TTC549 (cell line): Measurements from ENCODE around the gene C2orf76.
"Not testable (repeated sequence)": the region's sequence is repeated elsewhere in the genome, so short reads cannot be mapped to it uniquely, and the experiment has no call there.

ENCODE experiments used
- FAIRE-seq: peaks from 2 replicates; lab custom pipeline; 2012; peaks lifted over from hg19 to GRCh38; lab: Jason Lieb, UNC

The C2orf76 gene

DNA sequence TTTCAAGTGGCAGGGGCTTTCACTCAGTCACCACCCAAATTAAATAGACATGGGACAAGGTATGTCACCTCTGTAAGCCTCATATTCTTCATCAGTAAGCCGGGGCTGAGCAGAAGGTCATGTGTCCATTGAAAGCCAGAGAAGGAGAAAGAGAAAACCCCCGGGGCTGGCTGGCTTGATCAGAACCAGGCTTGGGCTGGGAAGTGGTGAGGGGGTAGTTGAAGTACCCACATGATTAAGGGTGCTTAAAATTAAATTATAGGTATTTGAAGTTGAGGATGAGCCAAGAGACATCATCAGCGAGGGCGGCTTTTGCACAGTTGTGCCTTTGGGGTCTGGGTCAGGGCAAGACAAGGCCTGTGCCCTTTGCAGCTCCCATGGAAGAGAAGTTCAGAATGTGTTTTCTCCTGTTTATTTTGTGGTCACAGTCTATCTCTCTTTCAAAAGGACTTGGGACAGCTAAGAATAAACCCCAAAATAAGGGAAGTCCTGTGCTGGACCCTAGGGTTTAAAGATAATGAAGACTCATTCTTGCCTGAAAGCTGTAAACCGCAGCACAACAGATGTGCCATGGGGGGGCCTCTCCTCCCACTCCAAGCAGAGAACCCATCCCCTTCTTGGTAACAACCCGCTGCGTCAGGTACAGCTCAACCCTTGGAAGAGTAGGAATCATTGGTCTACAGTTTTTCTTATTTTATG is 10.8 kb upstream of the C2orf76 start:
- FAIRE-seq, result no peak

DNA sequence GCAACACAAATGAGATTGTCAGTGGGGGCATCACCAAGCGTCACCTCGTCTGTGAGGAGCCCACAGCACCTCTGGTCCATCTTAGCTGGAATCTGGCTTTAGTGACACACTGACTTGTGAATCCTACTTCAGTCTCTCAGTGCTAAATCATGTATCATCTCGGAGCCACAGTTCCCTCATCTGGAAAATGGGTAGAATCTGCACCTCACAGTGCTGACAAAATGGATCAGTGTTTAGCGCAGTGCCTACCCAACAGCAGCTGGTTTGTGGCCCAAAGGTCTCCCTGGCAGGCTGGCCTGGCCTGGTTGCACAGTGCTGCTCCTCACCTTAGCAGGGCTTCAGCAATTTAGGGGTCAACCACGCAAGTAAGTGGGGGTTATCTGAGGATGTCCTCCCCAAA is 10.2 kb upstream of the C2orf76 start:
- no peak for FAIRE-seq

DNA sequence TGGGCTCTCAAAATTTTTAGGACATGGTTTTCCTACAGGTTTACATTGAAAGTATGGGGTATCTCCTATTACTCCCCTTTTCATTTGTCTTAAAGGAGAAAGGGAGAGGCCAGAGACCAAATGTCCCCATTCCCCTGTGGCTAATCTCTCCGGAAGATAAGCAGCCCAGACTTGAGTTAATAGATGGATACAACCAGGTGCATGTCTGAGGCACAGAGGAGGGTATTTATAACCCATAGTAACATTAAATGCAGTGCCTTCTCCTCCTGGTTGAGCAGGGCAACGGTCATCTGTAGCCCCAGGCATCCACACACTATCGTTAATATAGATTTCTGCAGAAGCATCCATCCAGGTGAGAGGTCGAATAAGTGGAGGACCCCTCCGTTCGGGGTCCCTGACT is 9.8 kb upstream of the C2orf76 start:
- FAIRE-seq, result not testable (repeated sequence)

DNA sequence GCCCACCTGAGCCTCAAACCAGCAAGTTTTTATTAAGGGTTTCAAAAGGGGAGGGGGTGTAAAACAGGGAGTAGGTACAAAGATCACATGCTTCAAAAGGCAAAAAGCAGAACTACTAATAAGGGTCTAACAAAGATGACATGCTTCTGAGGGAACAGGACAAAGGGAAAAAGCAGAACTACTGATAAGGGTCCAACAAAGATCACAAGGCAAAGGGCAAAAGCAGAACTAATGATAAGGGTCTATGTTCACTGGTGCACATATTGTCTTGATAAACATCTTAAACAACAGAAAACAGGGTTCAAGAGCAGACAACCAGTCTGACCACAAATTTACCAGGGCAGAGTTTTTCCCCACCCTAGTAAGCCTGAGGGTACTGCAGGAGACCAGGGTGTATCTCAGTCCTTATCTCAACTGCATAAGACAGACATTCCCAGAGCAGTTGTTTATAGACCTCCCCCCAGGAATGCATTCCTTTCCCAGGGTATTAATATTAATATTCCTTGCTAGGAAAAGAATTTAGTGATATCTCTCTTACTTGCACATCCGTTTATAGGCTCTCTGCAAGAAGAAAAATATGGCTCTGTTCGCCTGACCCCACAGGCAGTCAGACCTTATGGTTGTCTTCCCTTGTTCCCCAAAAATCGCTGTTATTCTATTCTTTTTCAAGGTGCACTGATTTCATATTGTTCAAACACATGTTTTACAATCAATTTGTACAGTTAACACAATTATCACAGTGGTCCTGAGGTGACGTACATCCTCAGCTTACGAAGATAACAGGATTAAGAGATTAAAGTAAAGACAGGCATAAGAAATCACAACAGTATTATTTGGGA is 7.5 kb upstream of the C2orf76 start:
- not testable (repeated sequence) for FAIRE-seq

DNA sequence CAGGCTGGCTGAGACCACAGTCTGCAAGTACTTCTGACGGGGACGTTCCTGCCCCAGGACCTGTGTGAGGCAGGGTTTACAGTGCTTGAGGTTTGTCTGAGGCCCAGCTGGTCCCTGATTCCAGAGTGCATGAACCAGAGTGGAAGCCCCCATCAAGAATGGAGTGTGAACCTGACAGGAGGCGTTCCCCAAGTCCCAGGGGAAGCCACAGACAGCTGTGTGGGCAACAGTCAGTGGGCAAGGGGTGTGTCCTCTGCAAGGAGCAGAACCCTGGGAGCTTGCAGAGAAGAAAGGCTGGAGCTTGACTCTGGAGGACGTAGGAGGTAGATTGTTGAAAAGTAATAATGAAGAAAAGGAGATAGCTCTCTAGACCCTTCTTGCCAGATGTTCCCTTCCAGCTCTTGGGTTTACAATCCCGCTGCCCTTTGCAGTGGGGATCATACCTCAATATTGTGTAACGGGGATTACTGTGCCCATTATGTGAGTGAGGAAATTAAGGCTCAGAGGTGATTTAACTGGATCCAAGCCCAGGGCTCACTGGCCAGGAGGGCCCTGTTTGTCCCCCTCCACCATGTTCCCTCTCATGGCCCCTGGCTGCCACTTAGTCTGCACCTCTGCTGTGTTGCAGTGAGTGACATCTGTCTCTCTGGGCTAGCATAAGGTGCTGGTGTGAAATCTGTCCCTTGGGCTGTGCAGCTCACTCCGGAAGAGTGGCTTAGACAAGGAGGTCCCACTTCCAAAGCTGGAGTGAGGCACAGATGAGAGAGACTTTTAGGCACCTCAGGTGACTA is 6.3 kb upstream of the C2orf76 start:
- FAIRE-seq, result no peak

DNA sequence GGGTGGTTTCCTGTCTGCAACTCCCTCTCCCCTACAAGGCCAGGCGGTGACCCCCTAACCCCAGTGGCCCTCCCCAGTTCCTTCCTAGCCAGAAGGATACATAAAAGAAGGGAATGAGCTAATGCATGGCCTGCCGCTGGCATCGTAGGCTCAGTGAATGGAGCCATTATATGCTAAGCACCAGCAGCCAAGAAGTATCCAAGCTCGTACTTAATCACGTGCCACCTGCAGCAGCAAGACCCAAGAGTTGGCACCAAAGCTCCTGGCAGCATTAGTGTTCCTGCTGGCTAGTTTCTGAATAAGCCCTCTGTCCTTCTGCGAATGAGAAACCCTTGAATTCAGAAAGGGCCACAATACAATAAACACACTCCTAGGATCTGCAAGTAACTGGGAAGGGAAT is 4.5 kb upstream of the C2orf76 start:
- no peak for FAIRE-seq

DNA sequence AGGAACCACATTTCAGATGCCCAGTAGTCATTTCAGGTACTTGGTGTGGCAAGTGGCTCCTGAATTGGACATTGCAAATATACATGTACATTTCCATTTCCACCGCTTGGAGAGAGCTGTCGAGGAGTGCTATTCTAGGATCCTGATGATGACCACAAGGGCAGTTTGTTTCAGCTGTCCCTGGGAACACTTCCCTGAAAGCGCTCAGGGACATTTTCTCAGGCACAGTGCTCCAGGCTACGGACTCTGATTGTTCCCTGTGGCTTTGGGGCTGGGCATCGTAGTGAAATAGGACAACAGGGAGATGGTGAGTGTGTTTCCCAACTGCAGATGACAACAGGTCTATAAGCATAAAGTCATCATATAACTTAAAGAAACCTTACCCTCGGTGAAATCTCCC is 3.2 kb upstream of the C2orf76 start:
- no peak for FAIRE-seq

DNA sequence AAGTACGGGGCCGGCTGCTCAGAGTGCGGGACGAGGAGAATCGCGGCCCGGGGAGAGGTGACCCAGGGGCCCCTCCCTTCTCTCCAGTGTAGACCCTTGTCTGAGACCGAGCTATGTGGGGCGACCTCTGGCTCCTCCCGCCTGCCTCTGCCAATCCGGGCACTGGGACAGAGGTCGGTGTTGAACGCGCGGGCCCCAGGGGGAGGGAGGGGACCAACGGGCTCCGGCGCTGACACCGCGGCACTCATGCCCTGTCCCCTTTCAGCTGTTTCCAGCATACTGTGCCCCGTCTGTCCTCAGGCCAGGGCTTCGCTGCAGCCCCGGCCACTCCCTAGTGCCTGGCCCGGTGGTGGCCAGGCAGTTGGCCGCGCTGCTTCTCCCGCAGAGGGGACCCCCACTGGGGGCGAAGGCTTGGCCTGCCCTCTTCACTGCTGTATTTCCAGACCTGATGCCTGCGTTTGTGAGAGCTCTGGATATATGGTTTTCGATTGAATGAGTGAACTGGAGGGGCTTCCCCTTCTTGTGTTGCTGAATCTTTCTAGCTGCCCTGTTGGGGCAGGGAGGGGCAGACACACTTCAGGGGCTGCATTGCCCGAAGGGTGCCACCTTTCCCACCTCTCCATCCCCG is 952 bp upstream of the C2orf76 start:
- no peak for FAIRE-seq

DNA sequence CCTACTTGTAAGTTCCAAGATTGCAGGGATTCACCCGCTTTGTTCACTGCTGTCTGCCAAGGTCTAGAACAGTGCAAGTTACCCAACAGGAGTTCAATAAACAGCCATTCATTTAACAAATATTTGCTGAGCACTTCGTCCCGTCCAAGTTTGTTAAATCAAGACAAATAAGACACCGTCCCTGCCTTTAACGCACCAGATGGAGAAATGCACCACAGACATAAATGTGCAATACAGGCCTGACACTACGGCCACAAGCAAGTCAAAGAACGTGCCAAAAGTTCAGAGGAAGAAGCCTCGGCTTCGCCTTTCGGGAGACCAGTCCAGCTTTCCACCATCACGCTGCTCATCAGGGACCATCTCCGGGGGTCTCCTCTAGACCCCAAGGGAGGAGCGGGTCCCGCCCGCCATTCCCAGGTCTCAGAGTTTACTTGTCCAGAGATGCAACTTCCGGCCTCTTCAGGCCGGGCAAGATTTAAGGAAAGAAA is 429 bp downstream of the C2orf76 start:
- no peak for FAIRE-seq

DNA sequence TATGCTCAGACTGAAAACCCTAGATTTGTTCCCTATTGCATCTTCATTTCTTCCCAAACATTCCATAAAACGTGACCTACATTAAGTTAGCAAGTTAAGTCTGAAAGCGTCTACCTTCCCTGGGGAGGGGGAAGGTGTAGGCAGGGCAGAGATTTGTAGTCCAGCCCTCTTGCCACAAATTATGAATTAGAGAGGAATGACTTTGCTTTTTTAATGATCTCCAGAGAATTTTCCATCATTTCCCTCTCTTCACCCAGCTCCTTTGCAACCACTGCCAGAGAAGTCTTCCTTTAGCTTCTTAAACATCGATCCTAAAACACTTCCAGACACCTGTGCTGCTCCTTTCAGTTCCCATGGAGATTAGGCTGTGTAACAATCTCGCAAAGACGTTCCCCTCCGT is 1.2 kb downstream of the C2orf76 start:
- no peak for FAIRE-seq

DNA sequence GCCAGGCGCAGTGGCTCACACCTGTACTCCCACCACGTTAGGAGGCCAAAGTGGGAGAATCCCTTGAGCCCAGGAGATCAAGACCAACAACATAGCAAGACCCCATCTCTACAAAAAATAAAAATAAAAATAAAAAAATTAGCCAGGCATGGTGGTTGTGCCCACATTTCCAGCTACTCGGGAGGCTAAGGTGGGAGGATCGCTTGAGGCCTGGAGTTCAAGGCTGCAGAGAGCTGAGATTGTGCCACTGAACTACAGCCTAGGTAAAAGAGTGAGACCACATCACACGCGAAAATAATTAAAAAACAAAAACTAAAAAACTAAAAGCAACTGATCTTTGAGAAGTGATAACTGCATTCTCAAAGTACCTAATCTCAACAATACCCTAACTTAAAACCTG is 1.8 kb downstream of the C2orf76 start:
- no peak for FAIRE-seq

DNA sequence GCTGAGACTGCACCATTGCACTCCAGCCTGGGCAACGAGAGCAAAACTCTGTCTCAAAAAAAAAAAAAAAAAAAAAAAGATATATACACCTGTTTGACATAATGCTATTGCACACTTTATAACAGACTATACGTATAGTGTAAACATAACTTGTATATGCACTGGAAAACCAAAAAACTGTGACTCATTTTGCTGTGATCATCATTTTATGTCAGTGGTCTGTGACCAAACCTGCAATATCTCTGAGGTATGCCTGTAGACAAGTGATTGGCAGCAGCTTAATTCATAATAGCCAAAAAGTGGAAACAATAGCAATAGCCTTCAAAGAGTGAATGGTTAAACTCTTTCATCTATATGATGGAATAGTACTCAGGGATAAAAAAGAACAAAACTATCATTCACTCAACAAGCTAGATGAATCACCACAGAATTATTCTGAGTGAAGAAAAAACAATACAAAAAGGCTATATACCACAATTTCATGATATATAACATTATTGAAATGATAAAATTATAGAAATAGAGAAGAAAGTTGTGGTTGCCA is 6.1 kb downstream of the C2orf76 start:
- no peak for FAIRE-seq

DNA sequence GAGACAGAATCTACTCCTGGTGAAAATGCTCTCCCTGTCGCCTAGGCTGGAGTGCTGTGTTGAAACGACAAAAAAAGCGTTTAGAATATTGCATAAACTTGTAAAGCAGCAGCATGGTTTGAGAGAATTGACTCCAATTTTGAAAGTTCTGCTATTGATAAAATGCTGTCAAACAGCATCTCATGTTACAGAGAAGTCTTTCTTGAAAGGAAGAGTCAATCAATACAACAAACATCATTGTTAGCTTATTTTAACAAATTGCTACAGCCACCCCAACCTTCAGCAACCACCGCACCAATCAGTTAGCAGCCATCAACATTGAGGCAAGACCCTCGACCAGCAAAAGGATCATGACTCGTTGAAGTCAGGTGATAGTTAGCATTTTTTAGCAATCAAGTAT is 6.9 kb downstream of the C2orf76 start:
- FAIRE-seq, result no peak

DNA sequence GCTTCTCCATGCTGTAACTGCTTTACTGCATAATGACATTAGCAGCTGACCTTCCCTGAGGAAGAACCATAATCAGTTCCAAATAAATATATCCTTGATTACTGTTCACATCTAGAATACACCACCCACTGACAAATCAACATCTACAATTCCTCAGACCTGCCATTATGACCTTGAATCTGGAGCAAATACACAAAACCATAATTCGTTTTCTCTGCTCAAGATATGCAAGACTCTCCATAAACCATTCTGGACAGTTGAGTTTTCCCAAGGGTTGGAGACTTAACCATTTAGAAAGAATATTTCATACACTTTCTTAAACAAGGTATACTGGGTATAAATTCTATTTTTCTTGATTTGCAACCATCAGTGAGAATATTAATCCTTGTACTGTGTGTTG is 11.8 kb downstream of the C2orf76 start:
- FAIRE-seq, result no peak

DNA sequence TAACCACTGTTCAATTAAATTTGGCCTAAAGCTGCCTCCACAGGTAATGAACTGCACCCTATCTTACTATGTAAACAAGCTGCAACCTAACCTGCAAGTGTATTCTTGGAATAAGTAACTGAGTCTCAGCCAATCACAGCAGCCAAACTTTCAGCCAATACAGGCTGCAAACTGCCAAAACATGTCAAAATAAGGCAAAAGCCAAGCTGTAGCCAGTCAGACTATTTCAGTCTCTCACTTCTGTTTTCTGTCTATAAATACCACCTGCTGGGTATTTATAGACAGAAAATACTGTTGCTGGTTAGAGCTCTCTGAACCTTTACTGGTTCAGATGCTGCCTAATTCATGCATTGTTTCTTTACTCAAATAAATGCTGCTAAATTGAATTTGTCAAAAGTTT is 14.3 kb downstream of the C2orf76 start:
- no peak for FAIRE-seq

DNA sequence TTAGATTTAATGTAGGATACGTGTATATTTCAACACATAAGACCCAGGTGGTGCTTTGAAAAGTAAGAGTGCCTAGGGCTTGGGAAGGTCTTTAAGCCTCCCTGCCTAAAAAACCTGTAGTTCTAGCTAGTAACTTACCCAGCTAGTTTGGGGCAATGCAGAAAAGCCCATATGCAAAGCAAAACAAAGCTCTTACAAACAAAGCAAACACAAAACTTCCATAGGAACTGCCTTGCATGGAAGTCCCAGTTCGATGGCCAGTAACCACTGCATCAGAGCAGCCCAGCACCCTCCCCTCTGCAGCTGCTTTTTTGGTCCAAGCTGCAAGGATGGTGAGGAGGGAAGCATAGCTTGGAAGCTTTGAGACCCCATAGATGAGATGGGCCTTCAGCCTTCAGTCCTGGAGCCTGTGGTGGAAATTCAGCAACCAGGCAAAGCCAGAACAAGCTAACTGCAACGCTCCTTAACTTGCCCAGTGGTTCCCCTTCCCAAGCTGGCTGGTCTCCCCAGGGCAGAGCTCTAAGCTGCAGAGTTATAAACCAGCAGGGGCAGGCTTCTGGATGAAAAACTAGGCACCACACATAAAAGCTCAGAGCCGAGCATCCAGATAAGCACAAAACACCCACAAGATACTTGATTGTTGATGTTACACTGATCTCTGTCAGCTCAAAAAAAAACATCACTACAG is 16.2 kb downstream of the C2orf76 start:
- no peak for FAIRE-seq

DNA sequence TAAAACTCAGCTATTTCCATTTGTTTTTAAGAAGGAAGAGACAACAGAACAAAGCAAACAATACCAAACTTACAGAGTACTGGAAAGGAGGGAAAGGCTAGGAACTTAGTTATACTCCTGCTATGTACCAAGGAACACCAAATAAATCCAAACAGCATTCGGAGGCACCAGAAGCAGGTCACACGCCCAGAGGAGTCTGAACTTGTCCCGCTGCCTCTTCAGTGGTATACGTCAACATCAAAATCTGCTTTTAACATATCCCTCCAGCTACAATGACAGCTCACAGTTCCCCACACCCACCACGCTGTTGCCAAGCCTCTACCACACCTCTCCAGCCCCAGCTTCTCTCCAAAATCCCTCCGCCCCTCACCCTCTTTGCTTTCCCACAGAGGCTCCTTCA is 17.3 kb downstream of the C2orf76 start:
- no peak for FAIRE-seq

DNA sequence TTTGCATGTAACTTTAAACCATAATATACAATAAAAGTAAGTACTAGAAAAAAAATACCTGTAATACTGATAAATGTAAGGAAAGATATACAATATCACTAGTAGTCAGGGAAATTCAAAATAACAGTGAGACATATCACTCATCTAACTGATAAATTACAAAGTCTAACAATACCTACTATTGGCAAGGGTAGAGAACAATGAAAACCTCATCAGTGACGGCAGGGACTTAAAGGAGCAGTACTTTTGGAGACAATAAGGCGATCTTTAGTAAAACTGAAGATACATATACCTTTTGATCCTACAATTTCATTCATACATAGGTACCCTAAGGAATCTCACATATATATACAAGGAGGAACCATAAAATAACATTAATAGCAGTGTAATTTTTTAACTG is 24.9 kb downstream of the C2orf76 start:
- no peak for FAIRE-seq

DNA sequence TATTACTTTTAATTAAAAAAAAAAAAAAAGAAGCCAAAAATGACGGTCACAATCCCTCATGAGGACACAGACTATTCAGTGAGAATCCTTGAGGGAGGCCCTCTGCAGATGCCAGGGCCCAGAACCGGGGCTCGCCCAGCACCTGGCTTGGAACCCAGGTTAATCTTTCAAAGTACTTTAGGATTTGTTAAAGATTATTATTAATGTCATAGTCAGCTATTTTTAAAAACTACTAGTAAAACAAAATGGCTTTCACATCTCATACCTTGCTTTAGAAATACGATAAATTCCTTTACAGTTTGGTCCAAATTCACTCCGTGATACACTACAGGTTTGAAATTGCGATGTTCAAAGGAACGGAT is 27.1 kb downstream of the C2orf76 start:
- FAIRE-seq, result no peak

DNA sequence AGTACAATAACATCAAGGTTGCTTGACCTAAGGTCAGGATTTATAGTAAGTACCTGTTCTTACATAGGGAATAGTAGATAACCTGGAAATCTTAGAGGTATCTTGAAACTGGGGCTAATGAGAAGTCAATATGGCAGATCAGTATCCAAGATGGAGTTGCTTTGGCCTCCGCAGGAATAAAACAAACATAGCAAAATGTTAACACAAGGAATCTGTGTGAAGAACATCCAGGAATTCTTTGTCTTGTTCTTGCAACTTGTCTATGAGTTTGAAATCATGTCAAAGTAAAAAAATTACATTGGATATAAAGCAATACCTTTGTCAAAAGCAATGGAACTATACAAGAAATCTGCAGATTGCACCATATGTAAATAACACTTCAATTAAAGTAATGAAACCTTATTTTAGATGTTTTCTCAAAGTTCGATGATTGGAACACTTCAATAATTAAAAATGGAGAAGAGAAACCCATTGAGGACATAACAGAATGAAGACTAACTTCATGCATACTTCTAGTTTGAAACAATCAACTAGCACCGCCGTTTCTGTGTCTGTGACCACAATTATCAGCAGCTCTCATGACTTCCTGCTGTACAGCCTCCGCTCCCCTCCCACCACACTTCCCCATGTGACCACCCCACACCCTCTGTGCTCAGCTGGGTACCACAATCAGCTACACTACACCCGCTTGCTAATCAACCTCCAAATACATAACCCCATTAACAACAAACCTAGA is 27.6 kb downstream of the C2orf76 start:
- no peak for FAIRE-seq

DNA sequence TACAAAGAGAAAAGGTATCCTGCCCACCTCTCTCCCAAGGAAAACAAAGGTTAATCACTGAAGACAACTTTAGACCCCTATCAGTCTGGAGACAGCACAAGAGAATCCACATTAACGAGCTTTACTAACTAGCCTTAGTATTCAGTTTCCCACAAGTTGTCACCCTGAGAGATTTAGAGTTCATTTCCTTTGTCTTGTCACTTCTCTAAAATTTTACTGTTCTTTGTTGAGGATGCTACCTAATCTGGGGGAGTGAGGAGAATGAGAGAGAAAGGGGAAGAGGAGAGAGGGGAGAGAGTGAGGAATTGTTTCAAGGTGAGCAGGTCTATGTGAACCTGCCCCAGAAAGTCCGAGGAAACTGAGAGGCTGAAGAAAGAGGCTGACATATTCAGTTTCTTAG is 28.4 kb downstream of the C2orf76 start:
- no peak for FAIRE-seq
